Measurements from ENCODE around the gene ST3GAL4.

The ST3GAL4 gene

DNA sequence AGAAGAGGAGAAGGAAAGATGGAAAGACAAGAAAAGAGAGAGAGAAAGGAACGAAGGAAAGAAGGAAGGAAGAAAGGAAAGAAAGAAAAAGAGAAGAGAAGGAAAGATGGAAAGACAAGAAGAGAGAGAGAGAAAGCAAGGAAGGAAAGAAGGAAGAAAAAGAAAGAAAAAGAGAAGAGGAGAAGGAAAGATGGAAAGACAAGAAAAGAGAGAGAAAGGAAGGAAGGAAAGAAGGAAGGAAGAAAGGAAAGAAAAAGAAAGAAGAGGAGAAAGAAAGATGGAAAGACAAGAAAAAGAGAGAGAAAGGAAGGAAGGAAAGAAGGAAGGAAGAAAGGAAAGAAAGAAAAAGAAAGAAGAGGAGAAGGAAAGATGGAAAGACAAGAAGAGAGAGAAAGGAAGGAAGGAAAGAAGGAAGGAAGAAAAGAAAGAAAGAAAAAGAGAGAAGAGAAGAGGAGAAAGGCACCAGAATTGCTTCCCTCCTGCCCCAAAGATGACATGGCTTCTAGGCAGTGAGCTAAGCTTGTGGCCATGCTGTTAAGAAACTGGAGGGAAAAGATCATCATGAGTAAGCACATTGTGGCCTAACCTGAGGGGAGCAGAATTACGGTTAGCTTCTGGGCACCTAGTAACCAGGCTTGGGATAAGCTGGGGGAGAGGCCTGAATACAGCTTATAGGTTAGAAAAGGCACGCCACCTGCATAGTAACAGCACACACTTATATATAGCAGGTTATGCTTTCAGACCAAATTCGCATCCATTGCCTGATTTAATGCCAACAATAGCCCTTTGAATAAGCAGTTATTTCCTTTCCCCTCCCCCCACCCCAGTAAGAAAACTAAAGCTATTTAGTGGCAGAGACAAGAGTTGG, 2.3 kb upstream of the ST3GAL4 start (continued):
- TF ChIP-seq ZNF140 (tag by site-specific recombination; IDR thresholded peaks at IDR 0.05): no peak
- no peak for TF ChIP-seq SALL2 (tag by site-specific recombination; IDR thresholded peaks at IDR 0.05; ENCODE audit: borderline replicate concordance)
- TF ChIP-seq, protein P1, sequence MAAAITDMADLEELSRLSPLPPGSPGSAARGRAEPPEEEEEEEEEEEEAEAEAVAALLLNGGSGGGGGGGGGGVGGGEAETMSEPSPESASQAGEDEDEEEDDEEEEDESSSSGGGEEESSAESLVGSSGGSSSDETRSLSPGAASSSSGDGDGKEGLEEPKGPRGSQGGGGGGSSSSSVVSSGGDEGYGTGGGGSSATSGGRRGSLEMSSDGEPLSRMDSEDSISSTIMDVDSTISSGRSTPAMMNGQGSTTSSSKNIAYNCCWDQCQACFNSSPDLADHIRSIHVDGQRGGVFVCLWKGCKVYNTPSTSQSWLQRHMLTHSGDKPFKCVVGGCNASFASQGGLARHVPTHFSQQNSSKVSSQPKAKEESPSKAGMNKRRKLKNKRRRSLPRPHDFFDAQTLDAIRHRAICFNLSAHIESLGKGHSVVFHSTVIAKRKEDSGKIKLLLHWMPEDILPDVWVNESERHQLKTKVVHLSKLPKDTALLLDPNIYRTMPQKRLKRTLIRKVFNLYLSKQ (tag by site-specific recombination; IDR thresholded peaks at IDR 0.05; ENCODE audit: borderline replicate concordance): no peak
- peak; percentile 90 for TF ChIP-seq PRDM1 (tag by site-specific recombination; IDR thresholded peaks at IDR 0.05)
- TF ChIP-seq SP3 (tag by site-specific recombination; IDR thresholded peaks at IDR 0.05): no peak
- TF ChIP-seq, protein P2, sequence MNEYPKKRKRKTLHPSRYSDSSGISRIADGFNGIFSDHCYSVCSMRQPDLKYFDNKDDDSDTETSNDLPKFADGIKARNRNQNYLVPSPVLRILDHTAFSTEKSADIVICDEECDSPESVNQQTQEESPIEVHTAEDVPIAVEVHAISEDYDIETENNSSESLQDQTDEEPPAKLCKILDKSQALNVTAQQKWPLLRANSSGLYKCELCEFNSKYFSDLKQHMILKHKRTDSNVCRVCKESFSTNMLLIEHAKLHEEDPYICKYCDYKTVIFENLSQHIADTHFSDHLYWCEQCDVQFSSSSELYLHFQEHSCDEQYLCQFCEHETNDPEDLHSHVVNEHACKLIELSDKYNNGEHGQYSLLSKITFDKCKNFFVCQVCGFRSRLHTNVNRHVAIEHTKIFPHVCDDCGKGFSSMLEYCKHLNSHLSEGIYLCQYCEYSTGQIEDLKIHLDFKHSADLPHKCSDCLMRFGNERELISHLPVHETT (tag by site-specific recombination; IDR thresholded peaks at IDR 0.05): 0 out of 2 replicates have a peak, but pooled peaks have one; percentile 30
- TF ChIP-seq ZNF600 (tag by site-specific recombination; IDR thresholded peaks at IDR 0.05): peak; percentile 20; the same call in 1 of the 2 replicates
- TF ChIP-seq ZNF354C (tag by site-specific recombination; IDR thresholded peaks at IDR 0.05; ENCODE audit: borderline replicate concordance, low read depth): no peak
- TF ChIP-seq, protein P3, sequence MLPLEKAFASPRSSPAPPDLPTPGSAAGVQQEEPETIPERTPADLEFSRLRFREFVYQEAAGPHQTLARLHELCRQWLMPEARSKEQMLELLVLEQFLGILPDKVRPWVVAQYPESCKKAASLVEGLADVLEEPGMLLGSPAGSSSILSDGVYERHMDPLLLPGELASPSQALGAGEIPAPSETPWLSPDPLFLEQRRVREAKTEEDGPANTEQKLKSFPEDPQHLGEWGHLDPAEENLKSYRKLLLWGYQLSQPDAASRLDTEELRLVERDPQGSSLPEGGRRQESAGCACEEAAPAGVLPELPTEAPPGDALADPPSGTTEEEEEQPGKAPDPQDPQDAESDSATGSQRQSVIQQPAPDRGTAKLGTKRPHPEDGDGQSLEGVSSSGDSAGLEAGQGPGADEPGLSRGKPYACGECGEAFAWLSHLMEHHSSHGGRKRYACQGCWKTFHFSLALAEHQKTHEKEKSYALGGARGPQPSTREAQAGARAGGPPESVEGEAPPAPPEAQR (tag by site-specific recombination; IDR thresholded peaks at IDR 0.05): no peak

DNA sequence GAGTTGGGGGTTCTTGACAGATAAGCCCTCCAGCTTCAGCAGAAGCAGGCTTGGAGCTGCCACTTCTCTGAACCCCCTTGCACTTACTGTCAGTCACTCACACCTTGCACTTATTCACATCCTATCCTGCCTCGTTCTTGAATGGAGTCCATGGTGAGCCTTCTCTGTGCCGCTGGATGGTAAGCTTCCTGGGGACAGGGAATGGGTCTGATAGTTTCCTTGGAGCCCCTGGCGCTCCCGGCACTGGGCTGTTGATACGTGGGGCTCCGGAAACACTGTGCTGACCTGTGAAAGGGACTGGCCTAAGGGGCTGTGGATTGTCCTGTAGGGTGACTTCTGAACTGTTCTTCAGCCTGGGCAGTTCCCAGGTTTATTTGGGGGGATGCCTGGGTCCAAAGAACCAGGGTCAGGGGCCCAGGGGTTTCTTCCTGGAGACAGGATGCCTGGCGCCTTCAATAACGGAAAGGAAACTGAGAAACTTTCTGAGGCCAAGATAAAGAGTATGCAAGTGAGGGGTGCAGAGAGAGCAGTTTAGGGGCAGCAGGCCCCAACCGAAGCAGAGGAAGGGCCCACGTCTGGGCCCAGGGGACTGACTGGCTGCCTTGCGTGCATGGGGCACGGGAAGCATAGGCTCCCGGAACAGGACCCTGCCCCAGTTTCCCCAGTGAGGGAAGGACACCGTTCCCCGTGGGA, 709 bp upstream of the ST3GAL4 start:
- no peaks in the 10 kb centered on the region for H3K4me1 ChIP-seq (ENCODE audit: control insufficient read depth, insufficient read depth, low read length)

More for the DNA sequence above, 709 bp upstream of the ST3GAL4 start:
- peak overlapping the region; percentile 73; the same call in 1 of the 2 replicates for H3K27ac ChIP-seq (ENCODE audit: extremely low read depth, low read depth, low read length)
- ChIA-PET POLR2A (interaction anchor here (0.6 to 1.4 kb wide), 6 partner anchors 36 to 231 kb away, joined by 3 to 11 read pairs (median 4); partner anchors contain the start of genes DCPS, FOXRED1 and SRPRA), CTCF (interaction anchor here (1.9 kb wide), 1 partner anchor 44 kb away, joined by 6 read pairs; no protein-coding TSS in a partner anchor)
- peaks cover 0 to 7% of the 10 kb centered on the region in 2 experiments; a peak in 1 of 3 replicates for H3K36me3 ChIP-seq (ENCODE audit: control insufficient read depth in 2 of 2, insufficient read depth in 1 of 2, low read length in 2 of 2)
- H3K4me3 ChIP-seq (ENCODE audit: low read depth, low read length): peak overlapping the region; percentile 58
- no peaks in the 10 kb centered on the region for H3K9me3 ChIP-seq (ENCODE audit: control insufficient read depth, insufficient read depth, low read depth, low read length)
- TF ChIP-seq ZNF792 (tag by site-specific recombination; IDR thresholded peaks at IDR 0.05): no peak
- TF ChIP-seq, protein P4, sequence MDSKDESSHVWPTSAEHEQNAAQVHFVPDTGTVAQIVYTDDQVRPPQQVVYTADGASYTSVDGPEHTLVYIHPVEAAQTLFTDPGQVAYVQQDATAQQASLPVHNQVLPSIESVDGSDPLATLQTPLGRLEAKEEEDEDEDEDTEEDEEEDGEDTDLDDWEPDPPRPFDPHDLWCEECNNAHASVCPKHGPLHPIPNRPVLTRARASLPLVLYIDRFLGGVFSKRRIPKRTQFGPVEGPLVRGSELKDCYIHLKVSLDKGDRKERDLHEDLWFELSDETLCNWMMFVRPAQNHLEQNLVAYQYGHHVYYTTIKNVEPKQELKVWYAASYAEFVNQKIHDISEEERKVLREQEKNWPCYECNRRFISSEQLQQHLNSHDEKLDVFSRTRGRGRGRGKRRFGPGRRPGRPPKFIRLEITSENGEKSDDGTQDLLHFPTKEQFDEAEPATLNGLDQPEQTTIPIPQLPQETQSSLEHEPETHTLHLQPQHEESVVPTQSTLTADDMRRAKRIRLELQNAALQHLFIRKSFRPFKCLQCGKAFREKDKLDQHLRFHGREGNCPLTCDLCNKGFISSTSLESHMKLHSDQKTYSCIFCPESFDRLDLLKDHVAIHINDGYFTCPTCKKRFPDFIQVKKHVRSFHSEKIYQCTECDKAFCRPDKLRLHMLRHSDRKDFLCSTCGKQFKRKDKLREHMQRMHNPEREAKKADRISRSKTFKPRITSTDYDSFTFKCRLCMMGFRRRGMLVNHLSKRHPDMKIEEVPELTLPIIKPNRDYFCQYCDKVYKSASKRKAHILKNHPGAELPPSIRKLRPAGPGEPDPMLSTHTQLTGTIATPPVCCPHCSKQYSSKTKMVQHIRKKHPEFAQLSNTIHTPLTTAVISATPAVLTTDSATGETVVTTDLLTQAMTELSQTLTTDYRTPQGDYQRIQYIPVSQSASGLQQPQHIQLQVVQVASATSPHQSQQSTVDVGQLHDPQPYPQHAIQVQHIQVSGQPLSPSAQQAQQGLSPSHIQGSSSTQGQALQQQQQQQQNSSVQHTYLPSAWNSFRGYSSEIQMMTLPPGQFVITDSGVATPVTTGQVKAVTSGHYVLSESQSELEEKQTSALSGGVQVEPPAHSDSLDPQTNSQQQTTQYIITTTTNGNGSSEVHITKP (tag by site-specific recombination; IDR thresholded peaks at IDR 0.05): 0 out of 2 replicates have a peak, but pooled peaks have one; percentile 58
